CD4-positive, alpha-beta T cell (primary cell): ENCODE data around the gene RIT2. TPM values are rescaled to one million over a fixed set of nuclear protein-coding genes. Genes with fewer than 3 reads are reported as not detected.

ENCODE experiments used
- ATAC-seq: fragments of 200-7000 bp; cut with Tn5 transposase; one replicate; pipeline ENCODE4 v1.10.0; 2022; ENCODE audit warnings: mild to moderate bottlenecking; ENCODE audit not compliant: poor library complexity
- CTCF ChIA-PET: fragments of 350-600 bp; sonication (Branson Sonifier 250); formaldehyde crosslinking; loops from one replicate; lab custom pipeline; 2021; ENCODE audit warnings: antibody characterized with exemption, inconsistent platforms; lab: Charles Lee
- POLR2A ChIA-PET: fragments of 350-600 bp; sonication (Branson Sonifier 250); formaldehyde crosslinking; loops from one replicate; lab custom pipeline; 2021; ENCODE audit warnings: antibody characterized with exemption, inconsistent platforms; lab: Charles Lee
- DNase-seq, 14 experiments: peaks; one replicate each; pipeline ENCODE4 v3.0.0-alpha.2; 2013 to 2020; ENCODE audit warnings: mixed read lengths in 2 of 14
- H3K27ac ChIP-seq, 2 donors: one replicate each; pipeline versions ENCODE4 v1.5.1 to v1.7.0; 2013; ENCODE audit warnings: low read length in 2 of 2, low read depth in 1 of 2, mild to moderate bottlenecking in 1 of 2
- H3K27me3 ChIP-seq, 2 experiments: 1 replicate in 1 of 2; 2 replicates in 1 of 2; pipeline versions ENCODE4 v1.6.1 to v1.7.0; 2013; ENCODE audit warnings: low read length in 2 of 2, control low read depth in 1 of 2, mild to moderate bottlenecking in 1 of 2, moderate library complexity in 1 of 2; ENCODE audit not compliant: insufficient read depth in 2 of 2, control insufficient read depth in 1 of 2
- H3K36me3 ChIP-seq: one replicate; pipeline ENCODE4 v1.6.1; 2013; ENCODE audit warnings: low read length, control low read depth; ENCODE audit not compliant: insufficient read depth
- H3K4me1 ChIP-seq: one replicate; pipeline ENCODE4 v1.6.1; 2013; ENCODE audit warnings: low read length, control low read depth; ENCODE audit not compliant: insufficient read depth
- H3K4me3 ChIP-seq: one replicate; pipeline ENCODE4 v1.5.1; 2013; ENCODE audit warnings: mild to moderate bottlenecking, low read length, moderate library complexity
- H3K9me3 ChIP-seq, 2 experiments: 1 replicate in 1 of 2; 2 replicates in 1 of 2; pipeline versions ENCODE4 v1.6.1 to v1.7.0; 2013; ENCODE audit warnings: low read length in 2 of 2, mild to moderate bottlenecking in 2 of 2, control low read depth in 1 of 2, moderate library complexity in 1 of 2; ENCODE audit not compliant: control insufficient read depth in 1 of 2, insufficient read depth in 1 of 2
- H3K27ac Mint-ChIP-seq: one replicate; pipeline ENCODE4 v1.8.0; 2020; ENCODE audit warnings: mixed read lengths
- H3K27me3 Mint-ChIP-seq: one replicate; pipeline ENCODE4 v1.8.0; 2021; ENCODE audit warnings: mixed read lengths
- H3K36me3 Mint-ChIP-seq: one replicate; pipeline ENCODE4 v1.8.0; 2021; ENCODE audit warnings: low read depth, mixed read lengths
- H3K4me1 Mint-ChIP-seq: one replicate; pipeline ENCODE4 v1.8.0; 2021; ENCODE audit warnings: low read depth, mixed read lengths
- H3K4me3 Mint-ChIP-seq: one replicate; pipeline ENCODE4 v1.8.0; 2020; ENCODE audit warnings: mild to moderate bottlenecking, mixed read lengths
- H3K9me3 Mint-ChIP-seq: one replicate; pipeline ENCODE4 v1.8.0; 2020; ENCODE audit warnings: mixed read lengths
- CTCF ChIP-seq: fragments of 200-600 bp; IDR thresholded peaks from one replicate; pipeline ENCODE4 v1.8.0; 2022; ENCODE audit warnings: antibody characterized with exemption, mild to moderate bottlenecking
- intact Hi-C, 2 experiments: fragments of 100-400 bp; cut with DNase I in 1 of 2; cut with micrococcal nuclease in 1 of 2; formaldehyde crosslinking; loops; one replicate each; pipeline versions ENCODE4 v1.15.1 to v1.9.0; 2023 to 2025; cut with DNase I, micrococcal nuclease
- total RNA-seq, 174 experiments: library from RNA in 2 of 174; stranded (reverse) in 2 of 174; gene quantifications; one replicate each; pipeline ENCODE4 v1.2.3 and lab custom pipeline; 2021 to 2026

RIT2 gene
- total RNA-seq, 2 experiments from 2014 or later = not detected

GRCh38 chr18:42839408-42839807, 276.1 kb downstream of the RIT2 start:
- H3K4me1 Mint-ChIP-seq = no peaks in the 10 kb centered on the region
- Histone ChIP-seq H3K9me3 (peaks cover 4 to 8% of the 10 kb centered on the region in 2 experiments), H3K36me3 (no peaks in the 10 kb centered on the region), H3K4me3 (no peak overlapping the region), H3K27ac (no peak overlapping the region), H3K27me3 (no peaks in the 10 kb centered on the region), H3K4me1 (no peaks in the 10 kb centered on the region)
- no peak overlapping the region for H3K4me3 Mint-ChIP-seq
- no peak overlapping the region for H3K27ac Mint-ChIP-seq
- H3K9me3 Mint-ChIP-seq = peaks cover 3% of the 10 kb centered on the region
- no peaks in the 10 kb centered on the region for H3K36me3 Mint-ChIP-seq
- intact Hi-C loops = no loop called here
- DNase-seq (no peak), ATAC-seq (no peak)
- CTCF ChIA-PET = no interaction called here
- TF ChIP-seq CTCF = no peak
- POLR2A ChIA-PET = no interaction called here
- no peaks in the 10 kb centered on the region for H3K27me3 Mint-ChIP-seq

- peaks cover 3% of the 10 kb centered on the region for H3K9me3 Mint-ChIP-seq
- no peaks in the 10 kb centered on the region for H3K4me1 ChIP-seq
- CTCF ChIA-PET = no interaction called here
These were observed 276.8 kb downstream of the RIT2 start for GRCh38 chr18:42838546-42839145.

GRCh38 chr18:42830936-42831335, 284.5 kb downstream of the RIT2 start:
- H3K27me3 Mint-ChIP-seq = no peaks in the 10 kb centered on the region
- H3K36me3 Mint-ChIP-seq = no peaks in the 10 kb centered on the region
- Histone ChIP-seq H3K27me3 (no peaks in the 10 kb centered on the region), H3K9me3 (peaks cover 0 to 3% of the 10 kb centered on the region in 2 experiments), H3K36me3 (no peaks in the 10 kb centered on the region), H3K4me3 (no peak overlapping the region), H3K27ac (no peak overlapping the region), H3K4me1 (no peaks in the 10 kb centered on the region)
- CTCF ChIA-PET = no interaction called here
- no peak for TF ChIP-seq CTCF
- intact Hi-C loops = no loop called here
- DNase-seq (no peak), ATAC-seq (no peak)
- H3K9me3 Mint-ChIP-seq = no peaks in the 10 kb centered on the region
- H3K27ac Mint-ChIP-seq = no peak overlapping the region
- POLR2A ChIA-PET = no interaction called here
- H3K4me3 Mint-ChIP-seq = no peak overlapping the region
- H3K4me1 Mint-ChIP-seq = no peaks in the 10 kb centered on the region

More at GRCh38 chr18:42838546-42839145, 276.8 kb downstream of the RIT2 start:
- H3K27ac Mint-ChIP-seq = no peak overlapping the region
- no peak overlapping the region for H3K4me3 Mint-ChIP-seq
- intact Hi-C loops = no loop called here
- Histone ChIP-seq H3K36me3 (no peaks in the 10 kb centered on the region), H3K27me3 (no peaks in the 10 kb centered on the region), H3K4me3 (no peak overlapping the region), H3K27ac (no peak overlapping the region), H3K9me3 (peaks cover 4% of the 10 kb centered on the region in 2 experiments)
- H3K4me1 Mint-ChIP-seq = no peaks in the 10 kb centered on the region
- no peaks in the 10 kb centered on the region for H3K36me3 Mint-ChIP-seq
- POLR2A ChIA-PET = no interaction called here
- DNase-seq (no peak), ATAC-seq (no peak)
- no peak for TF ChIP-seq CTCF
- no peaks in the 10 kb centered on the region for H3K27me3 Mint-ChIP-seq
